Measurements from ENCODE around the gene LARP1. TPM values are rescaled to one million over a fixed set of nuclear protein-coding genes. Genes with fewer than 3 reads are reported as not detected.

LARP1 gene
- total and polyA plus RNA-seq, 10 of the 15 experiments (the other 5 are each of a cell fraction or from before 2014, with no cell fraction given), result 22.6 to 227 (median 60.8) TPM

- TF ChIP-seq ZNF274 (IDR thresholded peaks at IDR 0.05; ENCODE audit: insufficient read depth, insufficient read length) (no peak), NKRF (conservative IDR thresholded peaks at IDR 0.05) (peak; percentile 84; the same call in 1 of the 2 replicates), HSF1 (IDR thresholded peaks at IDR 0.05; ENCODE audit: low read depth, low read length) (no peak), PKNOX1 (IDR thresholded peaks at IDR 0.05) (peak; percentile 37; the same call in 1 of the 2 replicates), CREM (IDR thresholded peaks at IDR 0.05; ENCODE audit: low read depth) (peak; percentile 75), IRF3 (IDR thresholded peaks at IDR 0.05) (no peak), ELK1 (IDR thresholded peaks at IDR 0.05; ENCODE audit: low read depth, low read length) (0 out of 2 replicates have a peak, but pooled peaks have one; percentile 33), CTCF (IDR thresholded peaks at IDR 0.05 in 2 of 3, conservative IDR thresholded peaks at IDR 0.05 in 1 of 3; ENCODE audit: control insufficient read depth in 2 of 3, extremely low read depth in 1 of 3, insufficient read depth in 1 of 3, low read depth in 3 of 3, low read length in 3 of 3) (peak; percentile 45 to 65 (median 49); a peak in 5 of 6 replicates), ATF7 (IDR thresholded peaks at IDR 0.05; ENCODE audit: low read depth) (0 out of 2 replicates have a peak, but pooled peaks have one; percentile 28), ZBTB4 (CRISPR knock-in tag; IDR thresholded peaks at IDR 0.05) (no peak), TCF12 (IDR thresholded peaks at IDR 0.05; ENCODE audit: low read depth, low read length) (peak; percentile 35; the same call in 1 of the 2 replicates), HDAC2 (IDR thresholded peaks at IDR 0.05) (no peak), MEF2B (IDR thresholded peaks at IDR 0.05; ENCODE audit: partially characterized antibody, poor library complexity, severe bottlenecking) (peak; percentile 53), MYB (IDR thresholded peaks at IDR 0.05; ENCODE audit: borderline replicate concordance, low read depth, low read length) (no peak), ZBED1 (IDR thresholded peaks at IDR 0.05; ENCODE audit: borderline replicate concordance) (no peak)
These were observed 467 bp upstream of the LARP1 start (continued) for GRCh38 chr5:154754460-154755360.

Data from GM12878 (cell line).